SK-N-MC (cell line): Measurements from ENCODE around the gene ZNF516.

Source experiments
- EZH2 ChIP-seq: fragments of 200-600 bp; sonication (generic); IDR thresholded peaks from one replicate; pipeline ENCODE4 v1.6.1; 2017; ENCODE audit warnings: antibody characterized with exemption
- POLR2AphosphoS5 ChIP-seq: IDR thresholded peaks from 2 replicates; pipeline ENCODE4 v1.6.1; 2012; ENCODE audit warnings: mild to moderate bottlenecking, low read depth, low read length, borderline replicate concordance

- TF ChIP-seq POLR2AphosphoS5 = no peak
- no peak for TF ChIP-seq EZH2
These were observed 82.8 kb downstream of the ZNF516 start for GRCh38 chr18:76412010-76412817.
